IMR-90 (cell line): ENCODE results near the gene PYCR2.

Experiments
- BHLHE40 ChIP-seq: fragments of 150-350 bp; IDR thresholded peaks from 2 replicates; pipeline ENCODE4 v1.6.1; 2016; ENCODE audit warnings: mild to moderate bottlenecking, low read depth, low read length
- CHD1 ChIP-seq: IDR thresholded peaks from 2 replicates; pipeline ENCODE4 v1.6.1; 2012; ENCODE audit warnings: low read depth, low read length, improper control_type of control experiment
- CTCF ChIP-seq: conservative IDR thresholded peaks from 2 replicates; pipeline ENCODE4 v1.5.1; 2012; ENCODE audit warnings: mild to moderate bottlenecking, low read depth, low read length, improper control_type of control experiment
- FOS ChIP-seq: fragments of 150-350 bp; IDR thresholded peaks from 2 replicates; pipeline ENCODE4 v1.6.1; 2016; ENCODE audit warnings: low read depth, low read length
- MAFK ChIP-seq: IDR thresholded peaks from 2 replicates; pipeline ENCODE4 v1.6.1; 2012; ENCODE audit warnings: low read depth, low read length, improper control_type of control experiment
- MAZ ChIP-seq: IDR thresholded peaks from 2 replicates; pipeline ENCODE4 v1.6.1; 2012; ENCODE audit warnings: low read depth, mild to moderate bottlenecking, low read length, improper control_type of control experiment, moderate library complexity, borderline replicate concordance
- POLR2A ChIP-seq: IDR thresholded peaks from 2 replicates; pipeline ENCODE4 v1.6.1; 2012; ENCODE audit warnings: mild to moderate bottlenecking, low read depth, low read length
- RAD21 ChIP-seq: IDR thresholded peaks from 2 replicates; pipeline ENCODE4 v1.6.1; 2012; ENCODE audit warnings: low read length, improper control_type of control experiment
- RFX5 ChIP-seq: IDR thresholded peaks from 2 replicates; pipeline ENCODE4 v1.8.0; 2012; ENCODE audit warnings: low read depth, mild to moderate bottlenecking, low read length, moderate library complexity
- SMC3 ChIP-seq: fragments of 150-350 bp; IDR thresholded peaks from 2 replicates; pipeline ENCODE4 v1.6.1; 2016; ENCODE audit warnings: low read depth, mild to moderate bottlenecking, antibody characterized with exemption, low read length, moderate library complexity
- TF ChIP-seq, protein P1 (sequence below): fragments of 150-350 bp; IDR thresholded peaks from 2 replicates; pipeline ENCODE4 v1.6.1; 2017; ENCODE audit warnings: mild to moderate bottlenecking, antibody characterized with exemption, low read length, low read depth
- TF ChIP-seq, protein P2 (sequence below): fragments of 150-350 bp; IDR thresholded peaks from 2 replicates; pipeline ENCODE4 v1.6.1; 2016; ENCODE audit warnings: low read depth, mild to moderate bottlenecking, low read length, moderate library complexity, borderline replicate concordance

DNA sequence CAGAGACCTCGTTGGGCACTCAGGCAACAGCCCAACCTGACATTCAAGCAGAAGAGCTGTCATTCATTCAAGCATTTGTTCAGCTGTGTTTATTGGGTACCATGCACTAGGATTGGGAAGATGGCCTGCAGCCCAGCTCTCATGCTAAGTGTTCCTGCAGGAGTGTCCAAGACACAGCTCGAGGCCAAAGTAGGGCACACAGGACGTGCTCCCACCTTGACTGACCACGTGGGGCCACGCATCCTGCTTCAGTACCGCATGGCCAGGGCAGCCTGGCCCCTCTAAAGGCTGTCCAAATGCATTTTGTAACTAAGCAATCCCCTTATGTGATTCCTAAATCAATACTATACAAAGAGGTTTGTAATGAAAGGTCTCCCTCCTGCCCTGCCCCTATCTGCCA lies 9.7 kb downstream of the PYCR2 start:
- TF ChIP-seq CTCF: no peak
- TF ChIP-seq POLR2A: no peak
- TF ChIP-seq, protein P1, sequence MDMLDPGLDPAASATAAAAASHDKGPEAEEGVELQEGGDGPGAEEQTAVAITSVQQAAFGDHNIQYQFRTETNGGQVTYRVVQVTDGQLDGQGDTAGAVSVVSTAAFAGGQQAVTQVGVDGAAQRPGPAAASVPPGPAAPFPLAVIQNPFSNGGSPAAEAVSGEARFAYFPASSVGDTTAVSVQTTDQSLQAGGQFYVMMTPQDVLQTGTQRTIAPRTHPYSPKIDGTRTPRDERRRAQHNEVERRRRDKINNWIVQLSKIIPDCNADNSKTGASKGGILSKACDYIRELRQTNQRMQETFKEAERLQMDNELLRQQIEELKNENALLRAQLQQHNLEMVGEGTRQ: no peak
- no peak for TF ChIP-seq BHLHE40
- TF ChIP-seq RAD21: no peak
- no peak for TF ChIP-seq FOS
- TF ChIP-seq MAFK: no peak
- TF ChIP-seq RFX5: no peak
- TF ChIP-seq SMC3: no peak
- TF ChIP-seq MAZ: no peak
- TF ChIP-seq CHD1: no peak
- TF ChIP-seq, protein P2, sequence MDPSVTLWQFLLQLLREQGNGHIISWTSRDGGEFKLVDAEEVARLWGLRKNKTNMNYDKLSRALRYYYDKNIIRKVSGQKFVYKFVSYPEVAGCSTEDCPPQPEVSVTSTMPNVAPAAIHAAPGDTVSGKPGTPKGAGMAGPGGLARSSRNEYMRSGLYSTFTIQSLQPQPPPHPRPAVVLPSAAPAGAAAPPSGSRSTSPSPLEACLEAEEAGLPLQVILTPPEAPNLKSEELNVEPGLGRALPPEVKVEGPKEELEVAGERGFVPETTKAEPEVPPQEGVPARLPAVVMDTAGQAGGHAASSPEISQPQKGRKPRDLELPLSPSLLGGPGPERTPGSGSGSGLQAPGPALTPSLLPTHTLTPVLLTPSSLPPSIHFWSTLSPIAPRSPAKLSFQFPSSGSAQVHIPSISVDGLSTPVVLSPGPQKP: no peak
